Right atrium auricular region (tissue), 2 donors: ENCODE measurements around the gene SGMS2. TPM values are rescaled to one million over a fixed set of nuclear protein-coding genes. Genes with fewer than 3 reads are reported as not detected.

Experiments
- DNase-seq: peaks from one replicate; pipeline ENCODE4 v3.0.0-alpha.2; 2019; ENCODE audit warnings: low spot score
- H3K27ac ChIP-seq, 2 donors: fragments of 200-600 bp; sonication (generic); 1 replicate in 1 of 2; 2 replicates in 1 of 2; pipeline ENCODE4 v1.5.1; 2016 to 2019
- H3K27me3 ChIP-seq, 2 donors: fragments of 200-600 bp; sonication (generic); one replicate each; pipeline versions ENCODE4 v1.5.1 to v1.6.0; 2017 to 2019
- H3K36me3 ChIP-seq: fragments of 200-600 bp; sonication (generic); one replicate; pipeline ENCODE4 v1.5.1; 2016
- H3K4me1 ChIP-seq, 2 donors: fragments of 200-600 bp; sonication (generic); one replicate each; pipeline versions ENCODE4 v1.5.1 to v1.6.0; 2017 to 2019
- H3K4me3 ChIP-seq, 2 donors: fragments of 200-600 bp; sonication (generic); 1 replicate in 1 of 2; 2 replicates in 1 of 2; pipeline ENCODE4 v1.5.1; 2017 to 2019; ENCODE audit warnings: mild to moderate bottlenecking in 1 of 2, moderate library complexity in 1 of 2
- H3K9me3 ChIP-seq, 2 donors: fragments of 200-600 bp; sonication (generic); one replicate each; pipeline ENCODE4 v1.5.1; 2019
- CTCF ChIP-seq, 2 donors: fragments of 200-600 bp; sonication (generic); IDR thresholded peaks; one replicate each; pipeline ENCODE4 v1.5.1; 2019; ENCODE audit warnings: antibody characterized with exemption in 2 of 2
- total RNA-seq, 2 donors: library from RNA; depleted of rRNA; stranded (reverse); fragments of >200 nt; gene quantifications; one replicate each; pipeline ENCODE4 v1.1.0, GENCODE V29; 2016

Gene SGMS2
- total RNA-seq, 2 donors from 2014 or later, result 53.6 to 73.6 TPM

- H3K4me1 ChIP-seq, result peaks cover 0 to 61% of the 10 kb centered on the region in 2 donors
Observed at GRCh38 chr4:107854356-107855022, 29.8 kb downstream of the SGMS2 start.

GRCh38 chr4:107855723-107856122 lies 31.0 kb downstream of the SGMS2 start:
- Histone ChIP-seq H3K4me1 (peaks cover 0 to 67% of the 10 kb centered on the region in 2 donors), H3K27me3 (no peaks in the 10 kb centered on the region), H3K36me3 (no peaks in the 10 kb centered on the region), H3K27ac (peak overlapping the region; percentile 28 to 82), H3K9me3 (no peaks in the 10 kb centered on the region), H3K4me3 (no peak overlapping the region)
- no peak for DNase-seq
- TF ChIP-seq CTCF (IDR thresholded peaks at IDR 0.05), result no peak

More at GRCh38 chr4:107854356-107855022, 29.8 kb downstream of the SGMS2 start:
- Histone ChIP-seq H3K27ac (peak overlapping the region; percentile 68 to 82), H3K27me3 (no peaks in the 10 kb centered on the region), H3K4me3 (peak overlapping the region in 1 of 2 donors; percentile 21), H3K36me3 (no peaks in the 10 kb centered on the region), H3K9me3 (no peaks in the 10 kb centered on the region)
- DNase-seq, result no peak
- no peak for TF ChIP-seq CTCF (IDR thresholded peaks at IDR 0.05)

GRCh38 chr4:107856901-107857300 lies 32.2 kb downstream of the SGMS2 start:
- no peak for TF ChIP-seq CTCF (IDR thresholded peaks at IDR 0.05)

GRCh38 chr4:107857741-107858140 lies 33.0 kb downstream of the SGMS2 start:
- no peak for DNase-seq
- H3K27ac ChIP-seq, result peak overlapping the region; percentile 32 to 82
- H3K9me3 ChIP-seq, result no peaks in the 10 kb centered on the region
- H3K36me3 ChIP-seq, result no peaks in the 10 kb centered on the region
- H3K4me1 ChIP-seq, result peaks cover 0 to 68% of the 10 kb centered on the region in 2 donors
- no peaks in the 10 kb centered on the region for H3K27me3 ChIP-seq
- H3K4me3 ChIP-seq, result no peak overlapping the region
- no peak for TF ChIP-seq CTCF (IDR thresholded peaks at IDR 0.05)

More at GRCh38 chr4:107856901-107857300, 32.2 kb downstream of the SGMS2 start:
- no peak for DNase-seq
- peak overlapping the region; percentile 28 to 82 for H3K27ac ChIP-seq
- no peaks in the 10 kb centered on the region for H3K27me3 ChIP-seq
- no peak overlapping the region for H3K4me3 ChIP-seq
- no peaks in the 10 kb centered on the region for H3K9me3 ChIP-seq
- no peaks in the 10 kb centered on the region for H3K36me3 ChIP-seq
- H3K4me1 ChIP-seq, result peaks cover 0 to 67% of the 10 kb centered on the region in 2 donors

GRCh38 chr4:107858158-107858742 lies 33.5 kb downstream of the SGMS2 start:
- Histone ChIP-seq H3K27ac (peak overlapping the region; percentile 32 to 82), H3K36me3 (no peaks in the 10 kb centered on the region), H3K9me3 (no peaks in the 10 kb centered on the region), H3K27me3 (no peaks in the 10 kb centered on the region), H3K4me1 (peaks cover 0 to 68% of the 10 kb centered on the region in 2 donors), H3K4me3 (no peak overlapping the region)
- DNase-seq, result no peak
- no peak for TF ChIP-seq CTCF (IDR thresholded peaks at IDR 0.05)
